Pancreas (tissue), 10 donors: ENCODE data around the gene AFAP1L1. TPM values are rescaled to one million over a fixed set of nuclear protein-coding genes. Genes with fewer than 3 reads are reported as not detected.

Experiments
- ATAC-seq, 4 donors: fragments of 200-7000 bp; cut with Tn5 transposase; one replicate each; pipeline versions ENCODE4 v1.8.0 to v1.9.1; 2020; ENCODE audit warnings: mild to moderate bottlenecking in 4 of 4, moderate library complexity in 4 of 4
- DNase-seq, 6 donors: peaks; one replicate each; pipeline ENCODE4 v3.0.0-alpha.2; 2020
- FAIRE-seq: peaks from 2 replicates; lab custom pipeline; 2012; peaks lifted over from hg19 to GRCh38; lab: Jason Lieb, UNC
- H3K27ac ChIP-seq, 4 donors: fragments of 200-600 bp; sonication (generic); 1 replicate in 3 of 4; 2 replicates in 1 of 4; pipeline versions ENCODE4 v1.5.0 to v1.8.0; 2020
- H3K27me3 ChIP-seq, 4 donors: fragments of 200-600 bp; one replicate each; pipeline ENCODE4 v1.8.0; 2021
- H3K36me3 ChIP-seq, 3 donors: fragments of 200-600 bp; sonication (generic) in 1 of 3; one replicate each; pipeline versions ENCODE4 v1.5.0 to v1.8.0; 2020 to 2021
- H3K4me1 ChIP-seq, 3 donors: fragments of 200-600 bp; one replicate each; pipeline ENCODE4 v1.8.0; 2021
- H3K4me3 ChIP-seq, 4 donors: fragments of 200-600 bp; sonication (generic) in 2 of 4; one replicate each; pipeline versions ENCODE4 v1.5.0 to v1.8.0; 2020 to 2021
- H3K9me3 ChIP-seq, 4 donors: fragments of 200-600 bp; one replicate each; pipeline ENCODE4 v1.8.0; 2021
- CTCF ChIP-seq, 4 donors: fragments of 200-600 bp; sonication (generic) in 3 of 4; IDR thresholded peaks; one replicate each; pipeline versions ENCODE4 v1.5.0 to v1.8.0; 2021; ENCODE audit warnings: antibody characterized with exemption in 4 of 4
- WGBS, 2 donors: extraction: QIAGEN DNeasy Blood & Tissue Kit; methylation state at CpG; one replicate each; pipeline ENCODE4 v1.1.7; 2013; 5-methylcytosine and 5-hydroxymethylcytosine counted together
- intact Hi-C, 3 donors: fragments of 100-400 bp; cut with DNase I; formaldehyde crosslinking; loops; one replicate each; pipeline versions ENCODE4 v1.11.1 to v1.14.2; 2022
- polyA plus RNA-seq, 2 donors: library from polyadenylated mRNA; stranded (reverse); fragments of 200-250 nt; gene quantifications; one replicate each; pipeline ENCODE4 v1.2.3, GENCODE V29; 2013
- total RNA-seq, 6 donors: library from RNA; stranded (reverse); fragmentation: NEBNext Ultra II Directional in 4 of 6; extraction: Animal tissue kit (Norgen Biotek cat#: 25700) in 4 of 6; gene quantifications; one replicate each; pipeline versions ENCODE4 v1.2.1 to v1.2.4, GENCODE V29; 2021 to 2023
- donor health status: healthy with polysubstance abuse.
- donor health status: DM: no; HTN: no; CAD: no; lungs with moderate emphysema.
- donor health status: DM: no; HTN: no; CAD: no.
- donor health status: control.
- donor health status: control.
- donor health status: Bipolar disorder and iron deficiency.
- donor health status: DM: yes; HTN: yes; CAD: no.
- donor health status: DM: no; HTN: no; CAD: no.
- donor health status: DM: no; HTN: no; CAD: no.
- donor health status: DM: yes; HTN: yes; CAD: no.

The AFAP1L1 gene
- total and polyA plus RNA-seq, 8 donors: 0.54 to 2.4 (median 1.2) TPM

GRCh38 chr5:149323621-149324205, 52.1 kb downstream of the AFAP1L1 start:
- Histone ChIP-seq H3K9me3 (no peaks in the 10 kb centered on the region), H3K27me3 (no peaks in the 10 kb centered on the region), H3K4me1 (peaks cover 7 to 10% (median 9%) of the 10 kb centered on the region in 3 donors), H3K36me3 (no peaks in the 10 kb centered on the region), H3K4me3 (no peak overlapping the region), H3K27ac (no peak overlapping the region)
- WGBS, 2 donors: 65 to 76% methylated on average over 2 of the region's 2 CpGs
- intact Hi-C loops: no loop called here
- DNase-seq (no peak), ATAC-seq (no peak), FAIRE-seq (no peak)
- TF ChIP-seq CTCF (IDR thresholded peaks at IDR 0.05): no peak

- intact Hi-C loops: no loop called here
- Histone ChIP-seq H3K4me1 (peaks cover 7 to 10% (median 9%) of the 10 kb centered on the region in 3 donors), H3K36me3 (no peaks in the 10 kb centered on the region), H3K27me3 (no peaks in the 10 kb centered on the region), H3K4me3 (no peak overlapping the region), H3K27ac (no peak overlapping the region), H3K9me3 (no peaks in the 10 kb centered on the region)
- no peak for DNase-seq
- no peak for FAIRE-seq
- 87 to 92% methylated on average over 2 of the region's 2 CpGs for WGBS, 2 donors
- TF ChIP-seq CTCF (IDR thresholded peaks at IDR 0.05): no peak
- no peak for ATAC-seq
These were observed 53.0 kb downstream of the AFAP1L1 start for GRCh38 chr5:149324641-149325040.

GRCh38 chr5:149325166-149325735, 53.6 kb downstream of the AFAP1L1 start:
- Histone ChIP-seq H3K27me3 (no peaks in the 10 kb centered on the region), H3K9me3 (no peaks in the 10 kb centered on the region), H3K4me1 (peaks cover 6 to 9% (median 8%) of the 10 kb centered on the region in 3 donors), H3K4me3 (no peak overlapping the region), H3K36me3 (no peaks in the 10 kb centered on the region), H3K27ac (no peak overlapping the region)
- no peak for ATAC-seq
- intact Hi-C loops: no loop called here
- no peak for DNase-seq
- FAIRE-seq: no peak
- no peak for TF ChIP-seq CTCF (IDR thresholded peaks at IDR 0.05)

GRCh38 chr5:149325894-149326293, 54.2 kb downstream of the AFAP1L1 start:
- Histone ChIP-seq H3K4me1 (peaks cover 0 to 3% (median 2%) of the 10 kb centered on the region in 3 donors), H3K4me3 (no peak overlapping the region), H3K36me3 (no peaks in the 10 kb centered on the region), H3K9me3 (no peaks in the 10 kb centered on the region), H3K27ac (no peak overlapping the region), H3K27me3 (no peaks in the 10 kb centered on the region)
- 89 to 94% methylated on average over 5 of the region's 5 CpGs for WGBS, 2 donors
- FAIRE-seq (no peak), ATAC-seq (no peak), DNase-seq (no peak)
- TF ChIP-seq CTCF (IDR thresholded peaks at IDR 0.05): no peak
- intact Hi-C loops: no loop called here

GRCh38 chr5:149326611-149327010, 55.0 kb downstream of the AFAP1L1 start:
- TF ChIP-seq CTCF (IDR thresholded peaks at IDR 0.05): no peak
- FAIRE-seq: no peak
- WGBS, 2 donors: 73 to 76% methylated on average over 3 of the region's 3 CpGs

More at GRCh38 chr5:149326611-149327010, 55.0 kb downstream of the AFAP1L1 start:
- Histone ChIP-seq H3K27ac (no peak overlapping the region), H3K9me3 (no peaks in the 10 kb centered on the region), H3K4me3 (no peak overlapping the region), H3K4me1 (no peaks in the 10 kb centered on the region), H3K27me3 (no peaks in the 10 kb centered on the region), H3K36me3 (no peaks in the 10 kb centered on the region)
- ATAC-seq: no peak
- intact Hi-C loops: no loop called here
- no peak for DNase-seq
